Right renal cortex interstitium (tissue), 3 donors: ENCODE results near the gene MMP24. TPM values are rescaled to one million over a fixed set of nuclear protein-coding genes. Genes with fewer than 3 reads are reported as not detected.

ENCODE experiments used
- polyA plus RNA-seq, 3 donors: library from polyadenylated mRNA; unstranded; fragments of 120-200 nt; gene quantifications; one replicate each; pipeline ENCODE4 v1.2.1, GENCODE V29; 2013; ENCODE audit not compliant: insufficient read length in 3 of 3

Gene MMP24
- polyA plus RNA-seq, 3 donors, result 1.6 to 1.9 (median 1.8) TPM

Other genes starting within 250 kb of the MMP24 start
- gene TRPC4AP, start 133.9 kb upstream of the MMP24 start, polyA plus RNA-seq, result 10 to 100 TPM; 67.0 to 69.7 (median 68.9) TPM
- gene EDEM2, start 79.4 kb upstream of the MMP24 start, polyA plus RNA-seq, result 10 to 100 TPM; 15.6 to 17.8 (median 17.1) TPM
- gene PROCR, start 54.6 kb upstream of the MMP24 start, polyA plus RNA-seq, result 1 to 10 TPM; 7.2 to 9.1 (median 8.8) TPM
- gene MMP24OS, start 51.4 kb downstream of the MMP24 start, polyA plus RNA-seq, result 10 to 100 TPM; 22.7 to 38.8 (median 32.3) TPM
- gene EIF6, start 58.1 kb downstream of the MMP24 start, polyA plus RNA-seq, result 100 to 1,000 TPM; 128 to 149 (median 148) TPM
- gene FAM83C, start 65.7 kb downstream of the MMP24 start, polyA plus RNA-seq, result under 1 TPM in 2 of 3 donors, not detected in 1; 0.06 TPM
- 10 to 100 TPM; 52.6 to 59.8 (median 58.3) TPM for gene UQCC1, start 185.3 kb downstream of the MMP24 start, polyA plus RNA-seq
- gene GDF5, start 211.5 kb downstream of the MMP24 start, polyA plus RNA-seq, result under 1 TPM; 0.06 to 0.22 (median 0.19) TPM
- 10 to 100 TPM; 48.1 to 53.9 (median 51.4) TPM for gene CEP250, start 228.9 kb downstream of the MMP24 start, polyA plus RNA-seq